Inferior parietal cortex (tissue), 1 donor: Measurements from ENCODE around the gene C3AR1.
"Not testable (repeated sequence)": the region's sequence is repeated elsewhere in the genome, so short reads cannot be mapped to it uniquely, and the experiment has no call there.

Source experiments
- DNase-seq: peaks from one replicate; pipeline ENCODE4 v3.0.0-alpha.2; 2016; ENCODE audit errors: extremely low spot score

The C3AR1 gene

DNA sequence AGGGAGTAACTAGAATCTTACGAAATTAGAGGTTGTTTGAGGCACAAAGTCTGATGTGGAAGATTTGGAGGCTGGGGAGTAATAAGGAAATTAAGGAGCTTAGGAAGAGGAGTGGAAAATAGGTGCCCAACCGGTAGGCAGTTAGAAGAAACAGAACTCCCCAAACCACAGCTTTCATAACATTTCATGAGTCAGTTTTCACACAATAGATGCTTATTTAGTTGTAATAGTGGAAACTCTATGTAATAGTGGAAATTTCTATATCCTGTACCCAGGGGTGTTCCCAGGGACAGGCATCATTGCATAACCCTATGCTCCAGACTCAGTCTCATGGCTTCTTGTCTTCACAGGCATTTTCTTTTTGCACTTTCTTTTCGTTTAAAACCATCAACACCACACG lies 8.3 kb downstream of the C3AR1 start:
- DNase-seq: no peak

DNA sequence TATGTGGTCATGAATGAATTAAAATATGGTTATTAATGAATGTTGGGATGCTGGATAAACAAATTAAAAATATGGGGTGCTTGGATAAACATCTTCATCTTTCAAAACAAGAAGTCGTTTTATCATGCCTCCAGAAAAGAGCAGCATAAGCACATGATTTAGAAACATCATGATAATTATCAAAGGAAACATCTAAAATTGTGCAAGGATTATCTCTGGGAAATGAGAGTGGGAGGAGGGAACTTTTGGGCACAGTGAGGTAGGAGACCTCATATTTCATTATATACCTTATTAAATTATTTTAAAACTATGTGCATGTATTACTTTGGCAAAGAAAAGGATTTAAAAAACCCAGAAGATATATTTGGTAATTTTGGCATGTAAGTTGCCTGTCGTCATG lies 8.9 kb downstream of the C3AR1 start:
- no peak for DNase-seq

DNA sequence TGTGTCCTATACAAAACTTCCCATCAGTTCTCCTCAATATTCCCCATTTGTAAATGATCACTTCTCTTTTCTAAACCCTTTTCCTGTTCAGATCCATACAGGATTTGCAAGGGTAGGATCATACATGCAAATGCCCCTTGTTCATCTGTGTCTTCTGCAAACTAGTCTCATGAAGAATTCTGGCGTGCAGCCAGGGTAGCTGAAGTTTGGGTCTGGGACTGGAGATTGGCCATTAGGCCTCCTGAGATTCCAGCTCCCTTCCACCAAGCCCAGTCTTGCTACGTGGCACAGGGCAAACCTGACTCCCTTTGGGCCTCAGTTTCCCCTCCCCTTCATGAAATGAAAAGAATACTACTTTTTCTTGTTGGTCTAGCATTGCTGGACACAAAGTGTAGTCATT lies 11.3 kb downstream of the C3AR1 start:
- no peak for DNase-seq

DNA sequence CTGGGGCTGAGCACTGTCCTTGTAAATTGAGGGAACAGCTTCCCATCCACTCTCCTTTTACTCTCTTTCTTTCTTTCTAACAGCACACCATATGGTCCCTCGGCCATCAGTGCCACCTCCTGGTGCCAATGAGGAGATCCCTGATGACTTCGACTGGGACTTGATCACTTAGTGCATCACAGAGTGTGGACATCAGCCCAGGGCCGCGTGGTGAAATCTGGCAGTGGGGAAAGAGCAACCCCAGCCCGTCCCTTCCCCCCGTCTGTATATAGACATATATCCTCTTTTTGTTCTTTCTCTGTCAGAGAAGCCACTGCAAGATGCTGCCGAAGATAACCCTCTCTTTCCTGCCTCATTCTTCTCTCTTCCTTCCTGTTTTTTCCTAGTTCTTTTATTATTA lies 13.5 kb downstream of the C3AR1 start:
- no peak for DNase-seq

DNA sequence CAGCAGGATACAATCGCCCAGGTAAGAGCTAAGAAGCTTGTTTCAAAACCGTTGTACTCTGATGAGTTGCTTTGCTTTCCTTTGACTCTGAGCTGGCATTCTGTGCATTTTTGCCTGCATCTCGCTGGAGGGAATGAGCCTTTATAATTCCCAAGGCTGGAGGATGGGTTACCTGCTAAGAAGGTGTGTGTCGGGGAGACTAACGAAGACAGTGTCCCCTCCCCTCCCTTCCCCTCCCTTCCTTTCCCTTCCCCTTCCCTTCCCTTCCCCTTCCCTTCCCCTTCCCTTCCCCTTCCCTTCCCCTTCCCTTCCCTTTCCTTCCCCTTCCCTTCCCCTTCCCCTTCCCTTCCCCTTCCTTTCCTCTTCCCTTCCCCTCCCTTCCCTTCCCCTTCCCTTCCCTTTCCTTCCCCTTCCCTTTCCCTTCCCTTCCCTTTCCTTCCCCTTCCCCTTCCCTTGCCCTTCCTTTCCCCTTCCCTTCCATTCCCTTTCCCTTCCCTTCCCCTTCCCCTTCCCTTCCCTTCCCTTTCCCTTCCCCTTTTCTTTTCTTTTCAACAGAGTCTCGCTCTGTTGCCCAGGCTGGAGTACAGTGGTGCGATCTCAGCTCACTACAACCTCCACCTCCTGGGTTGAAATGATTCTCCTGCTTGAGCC lies 15.4 kb downstream of the C3AR1 start:
- DNase-seq: no peak

DNA sequence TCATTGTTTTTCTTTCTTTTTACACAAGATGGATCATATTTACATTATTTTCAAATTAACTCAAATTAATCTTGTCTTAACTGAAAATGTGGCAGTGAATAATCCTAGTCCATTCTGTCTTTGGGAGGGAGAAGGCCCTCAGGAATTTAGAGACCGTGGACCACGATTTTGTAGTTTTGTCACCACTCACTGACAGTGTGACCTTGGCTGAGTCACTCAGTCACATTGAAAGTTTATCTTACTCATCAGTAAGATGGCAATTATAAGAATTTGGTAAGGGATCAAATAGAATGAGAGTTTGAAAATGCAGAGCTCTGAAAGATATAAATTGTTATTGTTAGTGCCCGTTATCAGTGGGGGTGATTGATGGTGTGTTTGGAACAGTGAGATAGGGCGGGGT lies 17.3 kb downstream of the C3AR1 start:
- no peak for DNase-seq

DNA sequence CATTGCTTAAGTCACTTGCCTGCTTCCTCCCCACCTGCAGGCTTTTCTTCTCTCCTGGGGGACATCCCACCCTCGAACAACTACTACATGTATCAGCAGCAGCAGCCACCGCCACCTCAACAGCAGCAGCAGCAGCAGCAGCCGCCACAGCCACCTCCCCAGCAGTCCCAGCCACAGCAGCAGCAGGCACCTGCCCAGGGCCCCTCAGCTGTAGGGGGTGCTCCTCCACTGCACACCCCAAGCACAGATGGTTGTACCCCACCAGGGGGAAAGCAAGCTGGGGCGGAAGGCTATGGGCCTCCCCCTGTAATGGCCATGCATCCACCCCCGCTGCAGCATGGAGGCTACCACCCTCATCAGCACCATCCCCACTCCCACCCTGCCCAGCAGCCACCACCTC lies 18.3 kb downstream of the C3AR1 start:
- no peak for DNase-seq

DNA sequence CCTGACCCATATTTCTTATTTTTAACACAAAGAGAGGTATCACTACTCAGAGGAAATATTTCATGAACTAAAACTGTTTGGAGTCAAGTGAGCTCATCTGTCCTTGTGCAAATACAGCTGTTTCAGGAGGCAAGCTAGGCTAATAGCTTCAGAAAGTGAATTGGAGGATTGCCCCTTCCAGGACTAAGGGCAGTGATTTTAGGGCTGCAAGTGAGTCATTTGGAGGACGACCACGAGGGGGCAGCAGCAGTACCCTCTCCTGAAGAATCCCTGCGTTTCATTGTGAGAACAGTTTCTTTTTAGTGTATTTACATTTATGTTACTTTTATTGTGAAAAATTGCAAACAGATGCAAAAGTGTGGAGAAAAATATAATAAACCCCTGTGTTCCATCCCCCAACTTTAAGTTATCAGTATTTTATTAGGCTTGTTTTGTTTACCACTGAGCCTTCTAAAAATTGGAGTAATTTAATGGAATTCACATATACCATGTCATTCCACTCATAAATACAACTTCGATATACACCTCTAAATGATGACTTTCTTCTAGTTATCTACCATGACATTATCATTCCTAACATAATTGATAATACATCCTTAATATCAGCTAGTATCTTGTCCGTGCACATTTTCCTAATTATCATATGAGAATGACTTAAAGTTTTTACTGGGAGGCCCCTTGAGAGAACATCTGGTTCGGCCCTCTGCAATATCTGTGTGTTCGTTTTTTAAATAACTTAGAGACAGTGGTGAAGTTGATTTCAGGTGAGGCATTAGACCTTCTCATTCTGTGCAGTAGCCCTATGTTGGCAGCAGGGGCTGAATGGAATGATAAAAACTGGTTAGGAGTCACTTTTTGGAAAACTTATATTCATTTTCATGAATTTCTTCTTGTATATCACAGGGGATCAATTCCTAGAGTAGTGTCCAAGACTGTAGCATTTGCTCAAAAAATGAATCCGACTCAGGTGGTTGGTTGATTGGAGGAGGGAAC lies 19.9 kb downstream of the C3AR1 start:
- DNase-seq: peak; percentile 82

DNA sequence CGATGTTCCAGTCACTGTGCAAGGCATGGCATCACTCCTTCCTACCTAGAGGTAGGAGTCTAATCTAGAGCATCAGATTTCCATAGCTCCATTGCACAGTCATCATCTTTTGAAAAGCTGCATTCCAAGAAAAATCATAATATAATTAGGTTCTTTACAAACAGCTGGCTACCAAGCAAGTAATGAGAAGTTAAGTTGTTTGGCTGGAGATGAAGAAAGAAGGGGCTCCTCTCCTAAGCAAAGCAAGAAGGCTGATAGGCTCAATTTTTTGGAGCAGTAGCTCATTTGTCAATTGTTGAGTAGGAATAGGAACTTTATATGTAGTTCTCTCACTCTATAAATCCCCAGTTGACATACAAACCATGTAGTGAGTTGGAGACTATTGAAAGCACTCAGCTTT lies 25.4 kb downstream of the C3AR1 start:
- DNase-seq: no peak

DNA sequence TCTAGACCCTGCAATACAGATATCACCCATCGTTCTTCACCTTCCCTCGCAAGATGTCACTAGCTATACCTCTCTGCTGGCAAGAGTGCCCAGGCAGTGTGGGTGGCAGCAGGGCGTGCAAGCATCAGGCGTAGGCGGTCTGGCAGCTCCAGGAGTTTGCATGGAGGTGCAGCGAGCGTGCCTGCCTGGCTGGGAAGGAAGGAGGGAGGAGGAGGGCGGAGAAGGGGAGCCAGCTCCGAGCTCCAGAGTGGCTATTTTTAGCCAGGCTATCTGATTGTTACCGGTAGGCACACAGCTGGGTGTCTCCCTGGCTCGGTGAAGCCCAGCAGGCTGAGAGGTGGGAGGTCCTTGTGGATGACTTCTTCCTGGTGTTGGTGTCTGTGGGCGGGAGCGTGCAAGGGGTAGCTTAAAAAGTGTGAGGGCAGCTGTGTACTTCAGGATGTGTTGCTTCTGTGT lies 27.5 kb downstream of the C3AR1 start:
- DNase-seq: peak; percentile 36

DNA sequence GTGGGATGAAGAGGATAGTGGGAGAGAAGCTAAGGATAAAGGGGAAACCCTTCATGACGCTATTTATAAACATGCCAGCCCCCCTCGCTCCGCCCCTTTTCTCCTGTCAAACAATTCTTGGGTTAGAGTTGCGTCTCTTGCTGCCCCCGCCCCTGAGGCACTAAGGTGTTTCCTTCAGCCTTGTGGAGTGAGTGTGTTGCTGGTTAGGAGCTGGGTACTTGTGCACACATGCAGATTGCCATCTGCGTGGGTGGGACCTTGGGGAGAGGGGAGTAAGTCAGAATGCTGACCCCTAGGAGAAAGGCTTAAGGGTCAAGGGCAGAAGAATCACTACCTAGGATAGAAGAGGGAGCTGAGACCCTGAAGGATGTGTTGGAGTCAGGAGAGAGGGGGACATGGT lies 28.2 kb downstream of the C3AR1 start:
- no peak for DNase-seq

DNA sequence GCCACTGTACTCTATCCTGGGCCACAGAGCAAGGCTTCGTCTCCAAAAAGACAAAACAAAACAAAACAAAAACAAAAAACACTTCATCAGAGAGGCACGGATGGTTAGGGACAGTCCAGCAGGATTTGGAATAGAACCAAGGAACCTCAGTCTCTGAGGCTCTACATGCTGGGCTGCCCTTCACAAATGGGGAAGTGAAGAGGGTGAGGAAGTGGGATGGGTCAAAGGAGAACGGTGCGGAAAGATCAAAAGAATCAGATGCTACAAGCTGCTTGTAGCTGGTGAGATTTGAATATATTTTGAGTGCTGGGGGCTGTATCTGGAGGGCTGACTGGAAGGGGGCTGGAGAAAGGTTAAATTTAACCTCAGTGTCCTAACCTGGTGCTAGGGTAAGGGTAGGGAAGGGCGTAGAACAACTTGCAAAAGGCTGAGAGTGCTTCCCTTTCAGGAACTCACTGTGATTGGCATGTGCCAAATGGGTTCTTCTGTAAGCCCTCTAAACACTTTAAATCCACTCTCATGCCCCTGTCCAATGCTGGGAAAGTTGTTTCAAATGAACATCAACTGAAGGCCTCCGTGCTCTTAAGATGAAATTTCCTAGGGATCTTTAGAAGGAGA lies 29.0 kb downstream of the C3AR1 start:
- DNase-seq: no peak

DNA sequence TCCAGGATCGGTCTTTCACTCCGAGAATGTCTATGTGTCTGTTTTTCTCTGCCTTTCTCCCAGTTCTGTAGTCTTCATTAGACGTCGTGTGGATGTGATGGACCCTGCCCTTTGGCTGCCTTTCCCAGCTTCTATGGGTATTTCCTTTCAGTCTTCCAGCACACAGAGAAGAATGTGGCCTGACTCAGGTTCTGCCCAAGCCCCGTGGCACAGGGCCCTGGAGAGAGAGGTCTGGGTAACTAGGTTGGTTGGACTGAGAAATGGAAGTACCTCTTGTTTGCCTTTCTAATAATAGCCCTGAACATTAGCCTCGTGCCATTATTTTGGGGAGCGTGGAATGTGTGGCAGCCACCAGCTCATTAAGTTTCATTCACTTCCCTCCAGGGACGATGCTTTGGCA lies 29.8 kb downstream of the C3AR1 start:
- DNase-seq: no peak

DNA sequence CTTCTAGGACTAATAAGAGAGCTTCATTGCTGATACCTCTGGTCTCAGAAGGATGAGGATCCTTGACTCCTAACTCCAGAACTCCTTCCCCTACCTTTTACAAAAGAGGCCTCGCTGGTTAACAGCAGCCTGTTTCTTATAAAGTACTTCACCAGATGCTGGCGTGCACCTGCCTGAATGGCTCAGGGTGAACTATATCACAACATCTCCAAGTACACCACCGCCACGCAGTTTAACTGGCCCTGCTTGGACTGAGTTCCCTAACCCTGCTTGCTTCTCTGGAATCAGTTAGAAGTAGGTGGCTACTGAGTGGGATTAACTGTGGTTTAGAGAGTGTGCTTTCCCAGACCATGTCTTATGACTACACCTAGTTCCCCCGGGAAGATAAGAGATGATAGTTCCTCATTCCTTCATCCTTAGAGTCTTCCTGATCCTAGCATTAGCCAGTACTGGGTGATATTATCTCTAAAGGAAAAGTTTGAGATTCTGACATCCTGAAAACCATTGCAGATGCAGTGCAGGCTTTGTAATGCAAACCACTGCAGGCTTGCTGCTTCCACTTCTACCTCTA lies 30.6 kb downstream of the C3AR1 start:
- DNase-seq: no peak

DNA sequence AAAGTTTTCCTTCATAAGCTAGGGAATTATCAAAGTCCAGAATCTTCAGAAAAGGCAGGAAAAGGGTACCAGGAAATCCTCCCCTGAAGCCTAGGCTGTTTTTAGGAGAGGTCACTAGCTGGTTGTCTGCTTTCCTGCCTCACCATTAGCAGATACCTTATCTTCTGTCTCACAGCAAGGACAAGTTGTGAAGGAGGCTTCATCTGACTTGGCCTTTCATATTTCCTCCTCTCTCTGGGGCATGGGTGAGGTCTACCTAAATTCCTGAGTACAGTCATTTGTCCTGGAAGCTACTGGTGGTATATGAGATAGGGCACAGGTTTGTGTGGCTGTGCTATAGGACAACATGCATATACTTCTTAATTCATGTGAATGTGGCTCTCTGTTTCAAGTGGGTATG lies 31.4 kb downstream of the C3AR1 start:
- DNase-seq: no peak

DNA sequence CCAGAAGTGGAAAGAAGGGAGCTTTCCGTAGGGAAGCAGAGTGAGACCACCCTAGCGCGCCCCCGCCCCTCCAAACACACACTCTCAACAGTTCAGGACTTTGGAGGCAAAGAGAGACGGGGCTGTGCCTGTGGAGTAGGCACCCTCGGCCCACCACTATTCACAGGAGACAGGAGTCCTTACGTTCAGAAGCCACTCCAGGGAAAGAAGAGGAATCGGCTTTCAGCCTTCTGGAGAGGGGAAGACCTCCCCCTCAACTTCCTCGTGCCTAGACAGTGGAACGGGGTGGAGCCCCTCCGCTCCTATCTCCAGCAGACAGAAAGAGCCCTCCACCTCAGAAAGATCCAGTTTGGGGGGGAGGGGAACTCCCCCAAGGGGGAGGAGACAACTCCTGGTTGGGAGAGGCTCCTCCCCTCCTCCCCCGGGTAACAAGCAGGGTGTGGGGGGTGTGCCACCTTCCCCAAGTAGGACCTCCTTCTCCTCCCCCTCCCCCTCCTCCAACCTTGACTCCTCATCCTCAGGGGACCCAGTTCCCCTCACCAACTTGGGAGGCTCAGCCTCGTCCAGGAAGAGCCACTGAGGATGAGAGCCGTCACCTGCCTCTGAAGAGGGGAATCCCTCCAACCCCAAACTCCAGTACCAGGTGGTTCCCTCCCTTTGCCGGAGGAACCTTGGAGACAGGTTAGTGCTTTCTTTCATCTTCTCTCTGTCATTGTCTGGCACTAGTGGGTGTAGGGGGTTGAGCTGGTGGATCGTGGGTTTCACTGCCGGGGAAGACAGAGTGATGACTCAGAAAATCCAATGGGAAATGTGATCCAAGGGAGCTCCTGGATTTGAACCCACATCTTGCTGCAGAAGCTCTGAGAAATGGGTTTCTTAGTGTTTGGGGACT lies 32.8 kb downstream of the C3AR1 start:
- peak; percentile 40 for DNase-seq

DNA sequence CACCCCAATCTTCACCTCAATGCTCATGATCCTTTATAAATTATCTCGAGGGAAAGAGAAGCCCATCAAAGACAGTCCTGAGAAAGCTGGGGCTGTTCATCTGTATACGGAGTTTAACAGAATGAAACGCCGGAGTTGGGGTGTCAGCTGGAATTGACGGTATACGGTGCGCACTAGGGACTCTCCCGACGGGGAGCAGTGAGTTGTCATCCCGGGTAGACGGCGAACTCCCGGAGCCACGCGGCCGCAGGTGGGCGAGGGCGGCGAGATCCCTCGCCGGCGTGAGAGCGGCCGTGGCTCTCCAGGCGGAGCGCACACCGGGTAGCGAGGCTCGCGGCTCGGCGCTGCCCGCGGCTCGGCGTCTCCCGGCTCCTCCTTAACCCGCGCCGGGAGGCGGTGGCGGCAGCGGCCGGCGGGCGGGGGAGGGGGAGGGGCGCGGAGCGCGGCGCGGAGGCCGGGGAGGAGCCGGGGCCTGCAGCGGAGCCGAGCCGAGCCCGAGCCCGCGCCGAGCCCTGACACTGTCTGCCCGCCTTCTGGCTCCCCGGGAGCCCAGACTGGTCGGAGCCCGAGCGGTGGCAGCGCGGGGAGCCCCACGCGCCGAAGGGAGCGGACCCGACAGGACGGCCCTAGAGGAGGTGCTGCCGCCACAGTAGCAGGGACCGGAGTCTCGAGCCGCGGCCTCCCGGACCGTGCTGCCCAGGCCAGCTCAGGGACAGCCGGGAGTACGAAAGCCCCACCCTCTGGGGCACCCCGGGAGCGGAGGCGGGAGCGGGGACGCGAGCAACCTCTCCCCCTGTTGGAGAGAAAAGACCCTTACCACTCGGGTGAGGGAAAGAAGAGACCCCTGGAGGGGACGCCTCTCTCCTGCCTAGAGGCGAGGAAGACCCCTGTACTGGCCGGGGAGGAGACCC lies 33.7 kb downstream of the C3AR1 start, which contains the start of gene FOXJ2:
FOXJ2 (plus strand) TSS at position 475 of the 911 bp plus-strand sequence. CDS start 7,117 bp downstream, outside the sequence.
- peak; percentile 65 for DNase-seq

DNA sequence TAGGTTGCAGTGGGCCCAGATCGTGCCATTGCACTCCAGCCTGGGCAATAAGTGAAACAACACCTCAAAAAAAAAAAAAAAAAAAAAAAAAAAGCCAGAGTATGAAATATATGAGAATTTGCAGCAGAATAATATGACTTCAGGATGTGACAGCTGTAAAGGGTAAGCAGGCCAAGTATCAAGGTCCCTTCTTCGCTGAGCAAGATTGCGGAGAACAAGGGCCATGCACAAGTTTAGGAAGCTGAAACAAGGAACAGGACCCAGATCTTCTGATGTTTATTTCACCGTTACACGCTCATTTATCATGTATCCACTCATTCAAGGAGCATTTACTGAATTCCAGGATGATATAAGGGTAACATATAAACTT lies 34.3 kb downstream of the C3AR1 start:
- DNase-seq: no peak

DNA sequence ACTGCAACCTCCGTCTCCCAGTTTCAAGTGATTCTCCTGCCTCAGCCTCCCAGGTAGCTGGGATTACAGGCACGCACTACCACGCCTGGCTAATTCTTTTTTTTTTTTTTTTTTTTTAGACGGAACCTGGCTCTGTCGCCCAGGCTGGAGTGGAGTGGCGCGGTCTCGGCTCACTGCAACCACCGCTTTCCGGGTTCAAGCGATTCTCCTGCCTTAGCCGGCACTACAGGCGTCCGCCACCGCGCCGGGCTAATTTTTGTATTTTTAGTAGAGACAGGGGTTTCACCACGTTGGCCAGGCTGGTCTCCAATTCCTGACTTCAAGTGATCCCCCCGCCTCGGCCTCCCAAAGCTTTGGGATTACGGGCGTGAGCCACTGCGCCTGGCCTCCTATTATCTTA lies 35.1 kb downstream of the C3AR1 start:
- DNase-seq: not testable (repeated sequence)

DNA sequence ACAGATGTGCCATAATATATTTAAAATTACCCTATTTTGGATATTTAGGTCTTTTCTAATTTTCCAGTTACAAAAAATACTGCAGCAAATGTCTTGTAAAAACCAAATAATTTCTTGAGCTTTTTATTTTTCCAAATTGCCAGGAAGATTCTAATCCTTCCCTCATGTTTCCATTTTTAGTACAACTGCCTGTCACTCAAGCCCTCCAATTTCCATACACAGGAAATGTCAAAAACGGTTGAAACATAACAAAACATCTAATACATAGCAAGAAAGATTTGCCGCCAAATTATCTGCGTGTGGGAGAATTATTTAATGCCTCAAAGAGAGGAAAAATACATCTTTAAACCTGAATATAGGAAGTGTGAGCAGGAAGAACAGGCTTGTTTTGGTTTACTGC lies 36.0 kb downstream of the C3AR1 start:
- no peak for DNase-seq
